H1 (cell line): ENCODE data around the gene FANCD2OS. TPM values are rescaled to one million over a fixed set of nuclear protein-coding genes. Genes with fewer than 3 reads are reported as not detected.

Source experiments
- CTCF ChIA-PET: fragments of 300-600 bp; sonication (Branson Sonifier 250); formaldehyde crosslinking; loops from one replicate; lab custom pipeline; 2021; ENCODE audit not compliant: partially characterized antibody; lab: Charles Lee
- POLR2A ChIA-PET: fragments of 300-600 bp; sonication (Branson Sonifier 250); formaldehyde crosslinking; loops from one replicate; lab custom pipeline; 2021; ENCODE audit warnings: inconsistent platforms; ENCODE audit not compliant: partially characterized antibody; lab: Charles Lee
- DNase-seq, 2 experiments: peaks; one replicate each; pipeline versions ENCODE4 v3.0.0 to v3.0.0-alpha.2; 2010 to 2022; ENCODE audit warnings: low spot score in 2 of 2, low read depth in 1 of 2, mixed read lengths in 1 of 2
- FAIRE-seq: peaks from 2 replicates; lab custom pipeline; 2011; peaks lifted over from hg19 to GRCh38; lab: Jason Lieb, UNC
- H2AFZ ChIP-seq: 2 replicates; pipeline ENCODE4 v1.8.1; 2012; ENCODE audit warnings: low read length, inconsistent platforms
- H2AK5ac ChIP-seq: 2 replicates; pipeline ENCODE4 v1.6.1; 2013; ENCODE audit warnings: low read depth, low read length
- H2BK120ac ChIP-seq: replicated peaks from 2 replicates; pipeline ENCODE3; 2013; ENCODE audit warnings: low read depth, low read length, inconsistent platforms
- H2BK12ac ChIP-seq: 2 replicates; pipeline ENCODE4 v1.6.1; 2013; ENCODE audit warnings: low read depth, low read length
- H2BK15ac ChIP-seq: 2 replicates; pipeline ENCODE4 v1.6.1; 2013; ENCODE audit warnings: low read length
- H2BK20ac ChIP-seq: 2 replicates; pipeline ENCODE4 v1.6.1; 2013; ENCODE audit warnings: low read length
- H2BK5ac ChIP-seq: 2 replicates; pipeline ENCODE4 v1.6.1; 2013; ENCODE audit warnings: low read depth, low read length
- H3K14ac ChIP-seq: 2 replicates; pipeline ENCODE4 v1.6.1; 2013; ENCODE audit warnings: inconsistent platforms; ENCODE audit not compliant: insufficient read length
- H3K18ac ChIP-seq: 2 replicates; pipeline ENCODE4 v1.6.1; 2013; ENCODE audit warnings: low read length; ENCODE audit errors: extremely low read depth
- H3K23ac ChIP-seq: 2 replicates; pipeline ENCODE4 v1.6.1; 2013; ENCODE audit warnings: inconsistent platforms; ENCODE audit not compliant: insufficient read length
- H3K23me2 ChIP-seq: 2 replicates; pipeline ENCODE4 v1.6.1; 2013; ENCODE audit warnings: low read depth, low read length
- H3K27ac ChIP-seq: 2 replicates; pipeline ENCODE4 v1.6.1; 2011; ENCODE audit warnings: low read depth, low read length, inconsistent platforms
- H3K27me3 ChIP-seq, 4 experiments: replicated peaks in 1 of 4; 1 replicate in 1 of 4; 2 replicates in 3 of 4; pipeline versions ENCODE4 v1.6.1 to v1.8.1; 2011 to 2013; ENCODE audit warnings: low read length in 3 of 4, mild to moderate bottlenecking in 3 of 4, inconsistent platforms in 2 of 4, mixed read lengths in 2 of 4, moderate library complexity in 1 of 4; ENCODE audit not compliant: control insufficient read depth in 3 of 4, insufficient read depth in 3 of 4; ENCODE audit errors: extremely low read depth in 1 of 4
- H3K36me3 ChIP-seq, 4 experiments: 2 replicates each; pipeline versions ENCODE4 v1.6.1 to v1.8.1; 2011 to 2013; ENCODE audit warnings: mild to moderate bottlenecking in 4 of 4, low read length in 3 of 4, moderate library complexity in 2 of 4, control low read depth in 1 of 4, inconsistent platforms in 1 of 4; ENCODE audit not compliant: insufficient read depth in 4 of 4, control insufficient read depth in 2 of 4
- H3K4ac ChIP-seq: replicated peaks from 2 replicates; pipeline ENCODE3; 2013; ENCODE audit warnings: low read length, low read depth, mixed read lengths, inconsistent platforms; ENCODE audit not compliant: insufficient read length
- H3K4me1 ChIP-seq, 4 experiments: replicated peaks in 1 of 4; 1 replicate in 1 of 4; 2 replicates in 3 of 4; pipeline versions ENCODE4 v1.6.1 to v1.8.1; 2011 to 2013; ENCODE audit warnings: low read length in 3 of 4, inconsistent platforms in 2 of 4, mixed read lengths in 1 of 4; ENCODE audit not compliant: insufficient read depth in 4 of 4, control insufficient read depth in 3 of 4
- H3K4me2 ChIP-seq, 2 experiments: 2 replicates each; pipeline versions ENCODE4 v1.6.1 to v1.8.1; 2011 to 2013; ENCODE audit warnings: low read depth in 2 of 2, low read length in 2 of 2, control low read depth in 1 of 2, inconsistent platforms in 1 of 2, mild to moderate bottlenecking in 1 of 2; ENCODE audit not compliant: insufficient read depth in 1 of 2
- H3K4me3 ChIP-seq, 4 experiments: fragments of 200-600, 300-600 bp in 1 of 4; sonication (generic), shearing (Covaris generic), sonication (Bioruptor Twin) in 1 of 4; 2 replicates each; pipeline versions ENCODE4 v1.5.1 to v1.8.1; 2011 to 2016; ENCODE audit warnings: low read length in 4 of 4, low read depth in 3 of 4, control low read depth in 2 of 4, inconsistent platforms in 2 of 4, mild to moderate bottlenecking in 2 of 4, mixed read lengths in 1 of 4, moderate library complexity in 1 of 4; ENCODE audit not compliant: insufficient read depth in 2 of 4; ENCODE audit errors: extremely low read depth in 1 of 4
- H3K56ac ChIP-seq: replicated peaks from 2 replicates; pipeline ENCODE3; 2013; ENCODE audit warnings: low read depth, mild to moderate bottlenecking, mixed read lengths, low read length, inconsistent platforms; ENCODE audit not compliant: insufficient read length
- H3K79me1 ChIP-seq: 2 replicates; pipeline ENCODE4 v1.6.1; 2013; ENCODE audit warnings: low read depth, low read length, control low read depth
- H3K79me2 ChIP-seq, 2 experiments: 2 replicates each; pipeline versions ENCODE4 v1.6.1 to v1.8.1; 2012 to 2013; ENCODE audit warnings: low read length in 2 of 2, mild to moderate bottlenecking in 2 of 2, inconsistent platforms in 1 of 2; ENCODE audit not compliant: insufficient read depth in 2 of 2, control insufficient read depth in 1 of 2
- H3K9ac ChIP-seq, 4 experiments: replicated peaks in 1 of 4; 1 replicate in 1 of 4; 2 replicates in 3 of 4; pipeline versions ENCODE4 v1.6.1 to v1.8.1; 2011 to 2013; ENCODE audit warnings: low read depth in 3 of 4, low read length in 3 of 4, control low read depth in 2 of 4, mild to moderate bottlenecking in 2 of 4, moderate library complexity in 2 of 4, inconsistent platforms in 1 of 4; ENCODE audit errors: extremely low read depth in 1 of 4
- H3K9me3 ChIP-seq, 2 experiments: 2 replicates each; pipeline versions ENCODE4 v1.6.1 to v1.8.1; 2012 to 2013; ENCODE audit warnings: mild to moderate bottlenecking in 2 of 2, moderate library complexity in 2 of 2, control low read depth in 1 of 2, inconsistent platforms in 1 of 2, low read depth in 1 of 2, low read length in 1 of 2, mixed read lengths in 1 of 2; ENCODE audit not compliant: insufficient read depth in 2 of 2
- H4K20me1 ChIP-seq, 2 experiments: replicated peaks in 1 of 2; 2 replicates each; pipeline versions ENCODE3 to v1.8.1; 2011 to 2013; ENCODE audit warnings: inconsistent platforms in 2 of 2, low read length in 2 of 2, mild to moderate bottlenecking in 1 of 2; ENCODE audit not compliant: insufficient read depth in 2 of 2, control insufficient read depth in 1 of 2
- H4K5ac ChIP-seq: 2 replicates; pipeline ENCODE4 v1.6.1; 2013; ENCODE audit warnings: low read length, low read depth, mixed read lengths, inconsistent platforms; ENCODE audit not compliant: insufficient read length
- H4K8ac ChIP-seq: 2 replicates; pipeline ENCODE4 v1.8.0; 2013; ENCODE audit warnings: mild to moderate bottlenecking, moderate library complexity, low read length, inconsistent platforms; ENCODE audit not compliant: insufficient read depth; ENCODE audit errors: extremely low read depth
- H4K91ac ChIP-seq: replicated peaks from 2 replicates; pipeline ENCODE3; 2013; ENCODE audit warnings: low read length, mixed read lengths, inconsistent platforms; ENCODE audit not compliant: insufficient read length
- CEBPB ChIP-seq: IDR thresholded peaks from 2 replicates; pipeline ENCODE4 v1.6.1; 2012; ENCODE audit warnings: low read depth, low read length
- SRF ChIP-seq: IDR thresholded peaks from 2 replicates; pipeline ENCODE4 v1.6.1; 2011; ENCODE audit warnings: mild to moderate bottlenecking, low read depth, low read length, moderate library complexity
- TCF12 ChIP-seq: IDR thresholded peaks from 2 replicates; pipeline ENCODE4 v1.6.1; 2011; ENCODE audit warnings: low read depth, mild to moderate bottlenecking, low read length
- WGBS, 2 experiments: shearing (Covaris generic) in 1 of 2; methylation state at CpG; one replicate each; pipeline versions ENCODE4 v1.1.6 to v1.1.7; 2013 to 2015; ENCODE audit warnings: low lambda C conversion rate in 2 of 2, mixed read lengths in 2 of 2, inconsistent platforms in 1 of 2, low coverage in 1 of 2, missing lambda C conversion rate in 1 of 2; ENCODE audit not compliant: insufficient replicate concordance in 2 of 2, insufficient coverage in 1 of 2, insufficient read length in 1 of 2; ENCODE audit errors: extremely low coverage in 1 of 2, missing lambda C conversion rate in 1 of 2; 5-methylcytosine and 5-hydroxymethylcytosine counted together
- polyA plus RNA-seq, 7 experiments: library from polyadenylated mRNA; depleted of rRNA in 3 of 7; stranded (reverse) in 5 of 7; unstranded in 2 of 7; fragments of >200 nt in 5 of 7; fragments of 200-250 nt in 2 of 7; gene quantifications; 1 replicate in 5 of 7; 2 replicates in 1 of 7; 4 replicates in 1 of 7; pipeline versions ENCODE4 v1.2.1 to v1.2.3, GENCODE V29; 2011 to 2013; ENCODE audit warnings: missing spikeins in 2 of 7, mixed read lengths in 2 of 7
- total RNA-seq: library from RNA; stranded (reverse); fragmentation: NEBNext Ultra II Directional; extraction: Animal tissue kit (Norgen Biotek cat#: 25700); gene quantifications from 2 replicates; pipeline ENCODE4 v1.2.1, GENCODE V29; 2021

FANCD2OS gene
- total and polyA plus RNA-seq, 2 of the 8 experiments (the other 6 are each of a cell fraction or from before 2014, with no cell fraction given), result not detected

DNA sequence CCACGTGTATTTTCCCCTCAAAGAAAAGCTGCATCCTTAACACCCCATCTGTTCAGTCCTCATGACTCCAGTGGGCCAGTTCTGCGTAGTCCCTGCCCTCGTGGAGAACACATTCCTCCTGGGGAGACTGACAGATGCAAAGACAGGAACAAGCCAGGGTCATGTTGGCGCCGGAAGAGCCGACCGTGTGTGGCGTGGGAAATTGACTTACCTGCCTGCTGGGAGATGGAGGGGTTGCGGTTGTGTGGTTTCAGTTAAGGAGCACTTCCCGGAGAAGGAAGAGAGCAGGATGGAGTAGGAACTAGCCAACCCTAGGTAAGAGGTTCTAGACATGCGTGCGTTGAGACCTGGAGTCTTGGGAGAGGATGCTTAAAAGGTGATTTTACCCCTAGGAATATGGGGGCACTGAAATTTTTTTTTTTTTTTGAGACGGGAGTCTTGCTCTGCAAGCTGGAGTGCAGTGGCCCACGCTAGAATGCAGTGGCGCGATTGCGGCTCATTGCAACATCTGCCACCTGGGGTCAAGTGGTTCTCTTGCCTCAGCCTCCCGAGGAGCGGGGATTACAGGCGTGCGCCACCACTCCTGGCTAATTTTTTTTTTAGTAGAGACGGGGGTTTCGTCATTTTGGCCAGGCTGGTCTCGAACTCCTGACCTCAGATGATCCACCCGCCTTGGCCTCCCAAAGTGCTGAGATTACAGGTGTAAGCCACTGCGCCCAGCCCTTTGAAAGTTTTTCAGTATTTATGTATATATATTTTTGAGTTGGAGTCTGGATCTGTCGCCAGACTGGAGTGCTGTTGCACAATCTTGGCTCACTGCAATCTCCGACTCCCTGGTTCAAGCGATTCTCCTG is 34.9 kb upstream of the FANCD2OS start:
- Histone ChIP-seq H3K9me3 (no peaks in the 10 kb centered on the region), H3K9ac (no peak overlapping the region; a peak in 1 of 7 replicates), H2BK12ac (no peak overlapping the region), H3K4me3 (peak overlapping the region; percentile 67 to 96 (median 73)), H3K56ac (no peak overlapping the region), H3K23me2 (peaks cover 7% of the 10 kb centered on the region; the same call in 1 of the 2 replicates), H3K4ac (no peak overlapping the region), H3K4me2 (peak overlapping the region; percentile 60 to 75), H3K18ac (peak overlapping the region; percentile 24; the same call in 1 of the 2 replicates), H3K14ac (no peak overlapping the region), H3K27ac (no peak overlapping the region), H4K5ac (no peak overlapping the region), H3K23ac (no peak overlapping the region), H2AFZ (no peak overlapping the region), H3K4me1 (peaks cover 0 to 5% (median 2%) of the 10 kb centered on the region in 4 experiments; a peak in 2 of 7 replicates), H3K27me3 (no peaks in the 10 kb centered on the region), H2BK20ac (no peak overlapping the region), H2BK120ac (no peak overlapping the region), H2BK15ac (no peak overlapping the region), H4K91ac (no peak overlapping the region), H3K36me3 (peaks cover 0 to 8% (median 1%) of the 10 kb centered on the region in 4 experiments; a peak in 4 of 8 replicates), H4K8ac (peak overlapping the region; percentile 78; the same call in 1 of the 2 replicates), H2AK5ac (0 out of 2 replicates have a peak overlapping the region, but pooled peaks have one; percentile 1), H2BK5ac (no peak overlapping the region), H3K79me1 (no peaks in the 10 kb centered on the region; the same call in 1 of the 2 replicates), H3K79me2 (peaks cover 0 to 43% of the 10 kb centered on the region in 2 experiments; a peak in 3 of 4 replicates), H4K20me1 (peaks cover 3 to 5% of the 10 kb centered on the region in 2 experiments)
- FAIRE-seq (no peak), DNase-seq (no peak)
- WGBS, 2 experiments, result 86% methylated on average over 29 of the region's 29 CpGs; no CpG with 5 or more reads in 1 of the 2 experiments
- ChIA-PET POLR2A (interaction anchor here (0.7 to 1.5 kb wide), 7 partner anchors 17 to 179 kb away, joined by 3 to 6 read pairs (median 3); partner anchors contain the start of gene SEC13), CTCF (interaction anchor here (0.6 to 1.4 kb wide), 3 partner anchors 50 to 121 kb away, joined by 3 read pairs; no protein-coding TSS in a partner anchor)
- peak; percentile 27; the same call in 1 of the 2 replicates for TF ChIP-seq CEBPB
- no peak for TF ChIP-seq SRF
- no peak for TF ChIP-seq TCF12
